Measurements from ENCODE around the gene TOMM70.
"Not testable (repeated sequence)": the region's sequence is repeated elsewhere in the genome, so short reads cannot be mapped to it uniquely, and the experiment has no call there.

TOMM70 gene

DNA sequence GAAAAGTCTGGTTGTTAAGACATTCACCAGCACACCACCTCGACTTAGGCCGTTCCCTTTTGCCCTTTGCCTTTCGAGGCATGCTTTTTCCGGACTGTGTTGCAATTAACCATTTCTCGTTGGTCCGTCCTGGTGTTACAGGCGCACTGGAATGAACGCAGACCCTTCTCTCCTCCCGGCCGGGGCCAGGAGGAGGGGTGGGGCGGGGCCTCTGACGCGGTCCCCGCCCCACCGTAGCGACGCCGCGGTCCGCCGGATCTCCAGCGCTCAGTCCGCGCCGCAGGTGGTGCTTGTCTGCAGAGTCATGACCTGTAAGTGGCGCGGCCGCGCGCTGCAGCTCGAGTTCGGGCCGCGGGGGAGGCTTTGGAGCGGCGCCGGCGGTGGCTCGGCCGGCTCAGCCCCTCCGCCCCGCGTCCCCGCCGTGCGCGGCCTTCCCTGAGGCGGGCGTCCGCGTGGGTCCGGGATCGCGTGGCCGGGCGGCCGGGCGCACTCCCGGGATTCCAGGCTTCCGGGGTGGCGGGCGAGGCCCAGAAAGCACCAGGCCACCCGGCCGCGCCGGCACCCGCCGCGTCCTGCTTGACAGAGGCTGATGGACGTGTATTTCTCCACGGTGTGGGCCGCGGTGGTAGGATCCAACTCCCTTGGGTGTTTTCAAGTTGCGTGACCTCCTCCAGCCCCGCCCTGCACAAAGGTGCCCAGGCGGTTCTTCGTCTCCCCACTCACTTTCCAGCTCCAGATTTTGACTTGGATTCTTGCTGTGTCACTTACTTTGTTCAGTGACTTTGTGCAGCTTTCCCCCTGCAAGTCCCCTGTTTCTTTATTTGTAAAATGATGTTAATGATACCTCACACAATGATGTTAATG, 66.2 kb downstream of the TOMM70 start, which contains the start of gene NIT2:
Gene NIT2 (plus strand): TSS at position 270 of the 864 bp plus-strand sequence. CDS start 35 bp downstream, at position 305.
- ATAC-seq (ENCODE audit: low read depth) (peak; percentile 91), DNase-seq (ENCODE audit: low spot score in 2 of 2) (peak; percentile 68 to 72)
- peak within 1 kb of the TSS; percentile 95 for H3K4me3 Mint-ChIP-seq
- H3K4me1 Mint-ChIP-seq = peaks cover 13% of the 10 kb centered on the region
- H3K27me3 Mint-ChIP-seq = no peaks in the 10 kb centered on the region
- no peaks in the 10 kb centered on the region for H3K9me3 Mint-ChIP-seq
- H3K36me3 Mint-ChIP-seq = peaks cover 5% of the 10 kb centered on the region
- peak within 1 kb of the TSS; percentile 96 for H3K27ac Mint-ChIP-seq

DNA sequence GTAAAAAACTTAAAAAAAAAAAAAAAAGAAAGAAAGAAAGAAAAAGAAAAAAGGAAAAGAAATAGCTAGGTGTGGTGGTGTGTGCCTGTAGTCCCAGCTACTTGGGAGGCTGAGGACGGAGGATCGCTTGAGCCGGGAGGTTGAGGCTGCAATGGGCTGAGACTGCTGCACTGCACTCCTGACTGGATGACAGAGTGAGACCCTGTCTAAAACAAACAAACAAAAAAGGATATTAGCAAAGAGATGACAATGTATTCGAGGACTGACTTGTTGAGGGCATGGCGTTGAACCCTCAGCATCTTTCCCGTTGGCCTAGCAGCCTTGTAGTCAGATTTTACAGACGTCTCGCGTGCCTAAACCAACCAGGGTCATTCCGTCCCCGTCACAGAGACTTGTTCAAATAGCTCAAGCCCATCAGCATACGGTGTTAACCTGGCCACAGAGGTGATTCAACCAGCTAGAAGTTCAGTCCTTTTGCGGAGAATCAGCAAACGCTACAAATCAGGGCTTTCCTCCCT, 66.9 kb downstream of the TOMM70 start:
- peaks cover 13% of the 10 kb centered on the region for H3K4me1 Mint-ChIP-seq
- H3K4me3 Mint-ChIP-seq = peak overlapping the region; percentile 95
- peaks cover 2% of the 10 kb centered on the region for H3K36me3 Mint-ChIP-seq
- ATAC-seq (ENCODE audit: low read depth) (no peak), DNase-seq (ENCODE audit: low spot score in 2 of 2) (no peak)
- H3K9me3 Mint-ChIP-seq = no peaks in the 10 kb centered on the region
- H3K27ac Mint-ChIP-seq = peak overlapping the region; percentile 96
- H3K27me3 Mint-ChIP-seq = no peaks in the 10 kb centered on the region

DNA sequence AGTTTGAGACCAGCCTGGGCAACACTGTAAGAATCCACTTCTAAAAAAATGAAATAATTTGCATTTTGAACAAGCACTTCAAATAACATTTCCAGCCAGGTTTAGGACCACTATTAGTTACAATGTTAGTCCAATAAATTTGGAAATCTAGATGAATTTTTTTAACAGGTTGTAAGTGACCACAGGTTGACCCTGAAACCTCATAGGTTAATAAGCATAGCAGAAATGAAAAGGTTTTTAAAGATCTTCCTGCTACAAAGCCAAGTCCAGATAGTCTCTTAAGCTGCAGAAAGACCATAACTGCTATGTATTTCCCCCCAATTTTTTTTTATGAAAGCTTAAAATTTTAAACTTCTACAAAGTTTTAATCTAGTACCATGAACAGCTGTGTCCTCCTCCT, 67.8 kb downstream of the TOMM70 start:
- peak overlapping the region; percentile 51 for H3K27ac Mint-ChIP-seq

DNA sequence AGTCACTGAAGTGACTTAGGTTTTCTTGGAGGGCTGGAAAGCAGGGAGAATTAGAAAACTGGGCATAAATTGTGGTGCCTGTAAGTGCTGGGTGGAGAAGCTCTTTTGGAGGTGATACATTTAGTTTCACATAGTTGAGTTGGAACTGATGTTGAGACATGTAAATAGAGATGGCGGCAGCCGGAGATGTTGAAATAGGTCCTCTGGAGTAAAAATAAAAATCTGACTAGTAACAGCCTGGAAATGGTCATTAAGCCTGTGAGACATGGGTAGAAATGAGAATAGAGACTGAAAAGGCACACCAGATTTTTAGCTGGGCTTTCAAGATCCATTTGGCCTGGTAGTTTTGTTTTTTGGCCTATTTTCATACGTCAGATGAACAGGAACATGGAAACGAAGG, 69.2 kb downstream of the TOMM70 start:
- Mint-ChIP-seq H3K27ac (no peak overlapping the region), H3K4me3 (no peak overlapping the region), H3K9me3 (peaks cover 4% of the 10 kb centered on the region), H3K4me1 (peaks cover 13% of the 10 kb centered on the region), H3K36me3 (peaks cover 7% of the 10 kb centered on the region), H3K27me3 (no peaks in the 10 kb centered on the region)
- DNase-seq (ENCODE audit: low spot score in 2 of 2) (no peak), ATAC-seq (ENCODE audit: low read depth) (no peak)

More for the DNA sequence above, 67.8 kb downstream of the TOMM70 start:
- ATAC-seq (ENCODE audit: low read depth) (no peak), DNase-seq (ENCODE audit: low spot score in 2 of 2) (no peak)
- Mint-ChIP-seq H3K27me3 (no peaks in the 10 kb centered on the region), H3K9me3 (no peaks in the 10 kb centered on the region), H3K36me3 (no peaks in the 10 kb centered on the region), H3K4me3 (no peak overlapping the region), H3K4me1 (peaks cover 13% of the 10 kb centered on the region)

DNA sequence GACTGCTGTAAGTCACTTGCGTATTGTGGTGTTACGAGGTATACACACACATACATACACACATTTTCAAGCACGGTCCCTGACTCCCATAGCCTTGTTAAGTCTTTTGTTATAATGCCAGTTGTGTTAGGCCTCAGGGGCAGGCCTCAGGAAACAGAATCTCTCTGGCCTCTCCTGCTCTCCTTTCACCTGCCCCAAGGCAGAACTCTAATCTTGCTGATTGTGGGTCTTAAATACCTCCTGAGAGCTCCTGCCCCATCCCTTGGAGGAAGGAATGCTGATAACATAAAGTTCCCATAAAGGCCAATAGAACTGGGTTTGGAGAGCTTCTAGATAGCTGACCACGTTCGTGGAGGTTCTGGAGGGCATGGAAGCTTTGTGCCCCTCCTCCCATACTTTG, 70.2 kb downstream of the TOMM70 start:
- Mint-ChIP-seq H3K36me3 (peaks cover 7% of the 10 kb centered on the region), H3K27me3 (no peaks in the 10 kb centered on the region), H3K4me3 (no peak overlapping the region), H3K9me3 (peaks cover 4% of the 10 kb centered on the region), H3K4me1 (peaks cover 13% of the 10 kb centered on the region), H3K27ac (no peak overlapping the region)
- DNase-seq (ENCODE audit: low spot score in 2 of 2) (no peak), ATAC-seq (ENCODE audit: low read depth) (no peak)

DNA sequence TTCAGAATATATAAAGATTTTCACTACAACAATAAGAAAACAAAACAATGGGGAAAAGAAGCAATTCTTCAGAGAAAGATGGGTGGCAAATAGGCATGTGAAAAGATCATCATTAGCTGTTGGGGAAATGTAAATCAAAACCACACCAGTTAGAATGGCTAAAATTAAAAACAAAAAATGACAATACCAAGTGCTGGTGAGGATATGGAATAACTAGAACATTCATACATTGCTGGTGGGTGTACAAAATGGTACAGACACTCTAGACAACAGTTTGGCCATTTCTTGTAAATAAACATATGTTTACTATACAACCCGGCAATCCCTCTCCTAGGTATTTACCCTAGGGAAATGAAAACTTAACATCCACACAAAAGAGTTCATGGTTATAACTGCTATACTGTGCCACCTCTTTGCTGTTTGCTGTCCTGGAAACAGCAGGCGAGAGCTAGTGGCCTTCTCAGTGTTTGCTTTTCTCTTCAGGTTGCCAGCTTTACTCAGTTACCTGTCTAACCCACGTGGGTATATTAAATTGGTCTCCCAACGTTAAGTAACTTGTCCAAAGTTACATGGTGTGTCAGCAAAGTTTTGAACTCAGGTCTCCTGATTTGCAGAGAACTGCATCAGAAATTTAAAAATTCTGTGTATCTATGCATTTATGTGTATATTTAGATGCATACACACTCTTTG, 70.9 kb downstream of the TOMM70 start:
- Mint-ChIP-seq H3K4me3 (no peak overlapping the region), H3K27me3 (no peaks in the 10 kb centered on the region), H3K4me1 (peaks cover 6% of the 10 kb centered on the region), H3K27ac (no peak overlapping the region), H3K9me3 (peaks cover 4% of the 10 kb centered on the region), H3K36me3 (peaks cover 7% of the 10 kb centered on the region)
- ATAC-seq (ENCODE audit: low read depth) = no peak
- DNase-seq (ENCODE audit: low spot score in 2 of 2) = no peak

DNA sequence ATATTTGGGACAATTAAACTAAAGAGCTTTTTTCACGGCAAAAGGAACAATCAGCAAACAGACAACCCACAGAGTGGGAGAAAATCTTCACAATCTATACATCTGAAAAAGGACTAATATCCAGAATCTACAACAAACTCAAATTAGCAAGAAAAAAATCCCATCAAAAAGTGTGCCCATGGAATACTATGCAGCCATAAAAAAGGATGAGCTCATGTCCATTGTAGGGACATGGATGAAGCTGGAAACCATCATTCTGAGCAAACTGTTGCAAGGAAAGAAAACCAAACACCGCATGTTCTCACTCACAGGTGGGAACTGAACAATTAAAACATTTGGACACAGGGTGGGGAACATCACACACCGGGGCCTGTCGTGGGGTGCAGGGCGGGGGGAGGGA, 73.5 kb downstream of the TOMM70 start:
- not testable (repeated sequence) for H3K27ac Mint-ChIP-seq; H3K4me3 Mint-ChIP-seq; DNase-seq (ENCODE audit: low spot score in 2 of 2); H3K27me3 Mint-ChIP-seq; ATAC-seq (ENCODE audit: low read depth); H3K9me3 Mint-ChIP-seq; H3K36me3 Mint-ChIP-seq; H3K4me1 Mint-ChIP-seq

DNA sequence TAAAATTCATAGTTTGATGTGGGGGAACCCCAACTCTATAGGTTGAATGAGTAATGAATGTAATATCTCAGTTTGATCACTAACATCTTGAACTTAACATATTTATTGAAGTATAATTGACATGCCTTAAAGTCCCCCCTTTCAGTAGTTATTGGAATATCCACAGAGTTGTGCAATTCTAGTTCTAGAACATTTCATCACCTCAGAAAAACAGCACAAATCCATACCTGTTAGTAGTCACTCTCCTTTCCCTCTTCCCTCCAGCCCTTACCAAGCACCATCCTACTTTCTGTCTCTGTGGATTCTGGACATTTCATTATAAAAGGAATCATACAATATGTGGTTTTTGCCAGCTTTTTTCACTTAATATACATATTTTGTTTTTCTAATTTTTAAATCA, 75.1 kb downstream of the TOMM70 start:
- Mint-ChIP-seq H3K27me3 (no peaks in the 10 kb centered on the region), H3K4me1 (no peaks in the 10 kb centered on the region), H3K27ac (no peak overlapping the region), H3K9me3 (peaks cover 4% of the 10 kb centered on the region), H3K4me3 (no peak overlapping the region), H3K36me3 (peaks cover 7% of the 10 kb centered on the region)
- ATAC-seq (ENCODE audit: low read depth) (no peak), DNase-seq (ENCODE audit: low spot score in 2 of 2) (no peak)

DNA sequence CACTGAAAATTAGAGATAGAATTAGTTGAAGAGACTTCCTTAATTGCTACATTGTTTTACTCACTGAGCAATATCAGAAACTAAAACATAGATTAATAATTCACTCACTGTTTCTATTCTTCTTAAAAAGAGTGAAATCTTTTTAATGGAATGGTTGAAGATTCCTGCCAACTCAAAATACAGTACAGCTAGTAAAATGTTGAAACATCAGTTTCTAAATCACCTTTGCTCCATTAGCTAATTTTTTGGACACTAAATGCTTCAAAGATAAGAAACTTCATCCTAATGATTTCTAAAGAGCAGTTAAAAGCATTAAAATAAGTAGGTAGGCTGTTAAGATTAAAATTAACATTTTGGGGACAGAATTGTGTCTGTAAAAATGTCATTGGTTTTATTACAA, 76.8 kb downstream of the TOMM70 start:
- Mint-ChIP-seq H3K4me3 (no peak overlapping the region), H3K27me3 (no peaks in the 10 kb centered on the region), H3K9me3 (peaks cover 4% of the 10 kb centered on the region), H3K4me1 (no peaks in the 10 kb centered on the region), H3K36me3 (peaks cover 13% of the 10 kb centered on the region), H3K27ac (no peak overlapping the region)
- ATAC-seq (ENCODE audit: low read depth) (no peak), DNase-seq (ENCODE audit: low spot score in 2 of 2) (no peak)

DNA sequence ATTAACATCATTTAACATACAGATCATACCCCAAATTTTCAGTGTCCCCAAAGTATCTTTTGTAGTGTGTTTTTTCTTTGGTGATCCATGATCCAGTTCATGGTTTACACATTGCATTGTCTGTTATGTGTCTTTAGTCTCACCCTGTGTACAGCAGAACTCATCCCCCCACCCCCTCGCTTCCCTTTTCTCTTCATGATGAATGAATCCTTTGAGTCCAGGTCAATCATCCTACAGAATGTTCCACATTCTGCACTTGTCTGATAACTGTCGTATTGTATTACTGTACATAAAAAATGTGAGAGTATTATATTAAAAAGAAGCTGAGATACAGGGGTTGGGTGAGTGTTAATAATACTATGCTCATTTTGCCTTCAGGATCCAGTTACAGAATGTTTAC, 80.9 kb downstream of the TOMM70 start:
- H3K9me3 Mint-ChIP-seq = no peaks in the 10 kb centered on the region
- DNase-seq (ENCODE audit: low spot score in 2 of 2) = no peak

DNA sequence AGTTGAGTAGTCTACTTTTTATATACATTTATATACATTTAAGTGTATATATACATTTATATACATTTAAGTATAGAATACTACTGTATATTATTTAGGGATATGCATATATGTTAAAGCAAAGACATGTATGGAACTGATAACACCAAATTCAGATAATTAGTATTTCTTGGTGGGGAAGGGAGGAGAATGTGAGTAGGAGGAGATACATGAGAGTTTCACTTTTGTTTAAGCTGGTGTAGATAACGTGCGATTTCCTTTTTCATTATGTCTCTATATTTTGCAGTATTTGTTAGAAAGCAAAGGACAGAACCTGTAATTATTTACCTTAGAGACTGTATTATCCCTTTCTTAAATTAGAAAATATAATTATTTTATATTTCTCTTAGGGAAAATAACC, 83.0 kb downstream of the TOMM70 start:
- no peak overlapping the region for H3K27ac Mint-ChIP-seq
- no peaks in the 10 kb centered on the region for H3K9me3 Mint-ChIP-seq
- ATAC-seq (ENCODE audit: low read depth) (no peak), DNase-seq (ENCODE audit: low spot score in 2 of 2) (no peak)
- no peak overlapping the region for H3K4me3 Mint-ChIP-seq
- H3K4me1 Mint-ChIP-seq = peaks cover 4% of the 10 kb centered on the region
- no peaks in the 10 kb centered on the region for H3K27me3 Mint-ChIP-seq
- peaks cover 10% of the 10 kb centered on the region for H3K36me3 Mint-ChIP-seq

More for the DNA sequence above, 80.9 kb downstream of the TOMM70 start:
- ATAC-seq (ENCODE audit: low read depth) = no peak
- peaks cover 4% of the 10 kb centered on the region for H3K4me1 Mint-ChIP-seq
- H3K27ac Mint-ChIP-seq = no peak overlapping the region
- peaks cover 10% of the 10 kb centered on the region for H3K36me3 Mint-ChIP-seq
- H3K27me3 Mint-ChIP-seq = no peaks in the 10 kb centered on the region
- no peak overlapping the region for H3K4me3 Mint-ChIP-seq

DNA sequence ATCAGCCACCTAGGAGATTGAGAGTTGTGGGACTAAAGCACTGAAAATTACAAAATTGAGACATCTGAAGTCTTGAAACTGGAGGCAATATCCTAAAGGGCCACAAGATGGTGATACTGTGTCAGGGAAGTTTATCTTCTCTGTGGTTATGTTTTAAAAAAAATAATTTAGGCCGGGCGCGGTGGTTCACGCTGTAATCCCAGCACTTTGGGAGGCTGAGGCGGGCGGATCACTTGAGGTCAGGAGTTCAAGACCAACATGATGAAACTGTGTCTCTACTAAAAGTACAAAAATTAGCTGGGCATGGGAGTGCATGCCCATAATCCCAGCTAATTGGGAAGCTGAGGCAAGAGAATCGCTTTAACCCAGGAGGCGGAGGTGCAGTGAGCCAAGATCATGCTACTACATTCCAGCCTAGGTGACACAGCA, 84.2 kb downstream of the TOMM70 start:
- Mint-ChIP-seq H3K27me3 (no peaks in the 10 kb centered on the region), H3K27ac (no peak overlapping the region), H3K4me1 (peaks cover 4% of the 10 kb centered on the region), H3K36me3 (peaks cover 12% of the 10 kb centered on the region), H3K4me3 (no peak overlapping the region), H3K9me3 (no peaks in the 10 kb centered on the region)
- ATAC-seq (ENCODE audit: low read depth) = peak; percentile 60
- peak; percentile 23 to 32 for DNase-seq (ENCODE audit: low spot score in 2 of 2)

All from memory B cell (primary cell).